ENCODE data around the gene ACADSB. TPM values are rescaled to one million over a fixed set of nuclear protein-coding genes. Genes with fewer than 3 reads are reported as not detected.

ACADSB gene
- total RNA-seq, 4 donors from 2014 or later = 18.0 to 36.9 (median 27.4) TPM

DNA sequence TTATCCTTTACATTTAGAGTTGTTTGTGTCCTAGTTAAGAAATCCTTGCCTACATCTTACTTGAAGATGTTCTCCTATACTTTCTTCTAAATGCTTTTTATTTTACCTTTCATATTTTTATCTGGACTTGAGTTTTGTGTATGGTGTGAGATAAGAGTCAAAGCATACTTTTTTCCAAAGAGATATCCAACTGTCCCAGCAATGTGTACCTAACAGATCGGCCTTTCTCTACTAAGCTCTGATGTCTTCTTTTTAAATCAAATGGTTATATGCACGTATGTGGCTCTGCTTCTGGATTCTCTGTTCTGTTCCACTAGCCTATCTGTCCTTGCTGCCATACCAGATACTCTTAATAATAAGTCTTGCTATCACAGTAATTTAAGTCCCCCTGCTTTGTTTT is 7.4 kb upstream of the ACADSB start:
- no peak overlapping the region for H3K4me3 ChIP-seq
- TF ChIP-seq CTCF (IDR thresholded peaks at IDR 0.05) (no peak), POLR2A (IDR thresholded peaks at IDR 0.05) (no peak), EP300 (IDR thresholded peaks at IDR 0.05) (no peak), POLR2AphosphoS5 (IDR thresholded peaks at IDR 0.05) (no peak)
- H3K4me1 ChIP-seq = peaks cover 25% of the 10 kb centered on the region
- H3K9me3 ChIP-seq = no peaks in the 10 kb centered on the region
- no peak overlapping the region for H3K27ac ChIP-seq
- WGBS = 99% methylated on average over 2 of the region's 2 CpGs
- H3K27me3 ChIP-seq = no peaks in the 10 kb centered on the region
- peaks cover 19% of the 10 kb centered on the region for H3K36me3 ChIP-seq
- DNase-seq (ENCODE audit: low spot score in 2 of 2) = no peak

DNA sequence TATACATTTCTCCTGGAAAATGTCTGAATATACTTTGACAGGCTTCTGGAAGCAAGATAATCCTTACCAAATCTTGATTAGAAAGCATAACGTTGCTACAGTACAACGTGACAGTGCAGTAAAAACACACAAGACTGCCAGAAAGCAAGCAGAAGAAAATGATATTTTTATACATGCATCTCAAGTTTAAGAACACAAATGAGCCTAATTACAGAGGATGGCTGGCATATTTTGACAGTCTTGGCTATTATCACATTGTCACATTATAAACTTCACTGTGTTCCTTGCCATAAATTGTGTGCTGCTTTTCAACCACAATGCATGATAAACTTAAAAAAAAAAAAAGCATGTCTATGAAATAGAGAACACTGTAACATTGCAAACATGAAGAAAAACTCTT is 4.5 kb upstream of the ACADSB start:
- WGBS = 44% methylated on average over 2 of the region's 2 CpGs
- peaks cover 32% of the 10 kb centered on the region for H3K4me1 ChIP-seq
- H3K27me3 ChIP-seq = no peaks in the 10 kb centered on the region
- H3K36me3 ChIP-seq = no peaks in the 10 kb centered on the region
- H3K4me3 ChIP-seq = no peak overlapping the region
- DNase-seq (ENCODE audit: low spot score in 2 of 2) = no peak
- no peak overlapping the region for H3K27ac ChIP-seq
- H3K9me3 ChIP-seq = no peaks in the 10 kb centered on the region
- no peak for TF ChIP-seq POLR2A (IDR thresholded peaks at IDR 0.05)
- TF ChIP-seq POLR2AphosphoS5 (IDR thresholded peaks at IDR 0.05) = no peak

DNA sequence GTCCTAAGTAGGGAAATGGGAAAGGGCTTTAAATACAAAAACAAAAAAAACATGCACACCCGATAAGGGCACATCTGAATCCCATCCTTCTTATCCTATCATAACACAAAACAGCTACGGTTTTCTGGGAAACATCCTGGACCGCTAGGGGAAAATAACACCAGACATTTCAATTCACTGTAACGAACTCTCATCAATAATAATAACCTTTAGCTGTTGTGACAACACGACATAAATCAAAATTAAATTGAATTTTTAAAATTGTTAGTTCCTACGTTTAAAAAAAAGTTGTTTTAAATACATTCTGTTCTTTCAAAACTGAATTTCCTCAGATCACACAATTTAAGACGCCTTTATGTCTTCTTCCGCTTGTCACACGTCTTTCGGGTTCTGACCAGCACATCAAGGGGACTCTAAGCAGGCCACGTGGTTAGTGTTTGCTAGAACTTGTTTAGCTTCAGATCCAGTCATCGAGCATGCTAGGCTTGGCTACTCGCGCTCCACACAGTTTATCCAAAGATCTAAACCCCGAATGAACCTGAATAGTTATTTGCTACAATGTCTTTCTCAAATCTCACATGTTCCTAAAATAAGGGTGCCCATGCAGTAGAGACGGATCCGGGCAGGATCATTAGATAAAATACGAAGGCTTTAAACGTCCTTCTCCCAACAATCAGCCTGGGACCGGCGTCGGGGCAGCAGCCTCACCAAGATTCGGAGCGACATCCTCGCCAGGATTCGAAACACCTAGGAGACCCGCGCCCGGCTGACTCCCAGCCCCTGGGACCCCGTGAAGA is 1.1 kb upstream of the ACADSB start:
- no peak for DNase-seq (ENCODE audit: low spot score in 2 of 2)
- H3K27me3 ChIP-seq = no peaks in the 10 kb centered on the region
- 2% methylated on average over 22 of the region's 30 CpGs for WGBS
- peaks cover 40% of the 10 kb centered on the region for H3K4me1 ChIP-seq
- H3K36me3 ChIP-seq = no peaks in the 10 kb centered on the region
- peak overlapping the region; percentile 96 for H3K27ac ChIP-seq
- H3K4me3 ChIP-seq = peak overlapping the region; percentile 99
- TF ChIP-seq POLR2A (IDR thresholded peaks at IDR 0.05) (no peak), CTCF (IDR thresholded peaks at IDR 0.05) (no peak), POLR2AphosphoS5 (IDR thresholded peaks at IDR 0.05) (peak in 1 of 3 donors; percentile 2)
- H3K9me3 ChIP-seq = no peaks in the 10 kb centered on the region

GRCh38 chr10:123009105-123009820 is 457 bp downstream of the ACADSB start:
- Histone ChIP-seq H3K27ac (peak overlapping the region; percentile 96), H3K27me3 (no peaks in the 10 kb centered on the region), H3K4me3 (peak overlapping the region; percentile 99), H3K9me3 (no peaks in the 10 kb centered on the region), H3K4me1 (peaks cover 48% of the 10 kb centered on the region), H3K36me3 (no peaks in the 10 kb centered on the region)
- WGBS = 2% methylated on average over 15 of the region's 34 CpGs
- TF ChIP-seq POLR2A (IDR thresholded peaks at IDR 0.05) = no peak
- TF ChIP-seq CTCF (IDR thresholded peaks at IDR 0.05) = no peak
- TF ChIP-seq EP300 (IDR thresholded peaks at IDR 0.05) = no peak
- TF ChIP-seq POLR2AphosphoS5 (IDR thresholded peaks at IDR 0.05) = no peak
- peak in 1 of 2 donors; percentile 66 for DNase-seq (ENCODE audit: low spot score in 2 of 2)

- Histone ChIP-seq H3K36me3 (no peaks in the 10 kb centered on the region), H3K4me3 (no peak overlapping the region), H3K4me1 (peaks cover 46% of the 10 kb centered on the region), H3K27me3 (no peaks in the 10 kb centered on the region), H3K27ac (no peak overlapping the region), H3K9me3 (no peaks in the 10 kb centered on the region)
- TF ChIP-seq POLR2A (IDR thresholded peaks at IDR 0.05) = no peak
- no peak for TF ChIP-seq CTCF (IDR thresholded peaks at IDR 0.05)
- no peak for TF ChIP-seq POLR2AphosphoS5 (IDR thresholded peaks at IDR 0.05)
- no peak for DNase-seq (ENCODE audit: low spot score in 2 of 2)
- WGBS = 62% methylated on average over 3 of the region's 3 CpGs
These were observed 3.2 kb downstream of the ACADSB start for GRCh38 chr10:123011987-123012386.

Data from suprapubic skin (tissue), 4 donors.